Nephron (organoid): Measurements from ENCODE around the gene KRTAP10-12.
"Not testable (repeated sequence)": the region's sequence is repeated elsewhere in the genome, so short reads cannot be mapped to it uniquely, and the experiment has no call there.

Experiments
- H3K27ac Mint-ChIP-seq, 3 experiments: 2 replicates each; pipeline ENCODE4 v1.8.0; 2020; ENCODE audit warnings: mixed read lengths in 3 of 3, mild to moderate bottlenecking in 2 of 3, moderate library complexity in 1 of 3
- H3K27me3 Mint-ChIP-seq: 2 replicates; pipeline ENCODE4 v1.8.0; 2021; ENCODE audit warnings: low read depth, mild to moderate bottlenecking, moderate library complexity, mixed read lengths
- H3K36me3 Mint-ChIP-seq: 2 replicates; pipeline ENCODE4 v1.8.0; 2020; ENCODE audit warnings: low read depth, mixed read lengths
- H3K4me1 Mint-ChIP-seq: 2 replicates; pipeline ENCODE4 v1.8.0; 2020; ENCODE audit warnings: mixed read lengths
- H3K4me3 Mint-ChIP-seq, 3 experiments: 2 replicates each; pipeline ENCODE4 v1.8.0; 2020; ENCODE audit warnings: mild to moderate bottlenecking in 3 of 3, mixed read lengths in 3 of 3, moderate library complexity in 2 of 3
- H3K9me3 Mint-ChIP-seq: 2 replicates; pipeline ENCODE4 v1.8.0; 2020; ENCODE audit warnings: mixed read lengths
- TF ChIP-seq, protein P1 (sequence below), 3 experiments: fragments of 200-600 bp; sonication (generic); IDR thresholded peaks; one replicate each; pipeline ENCODE4 v1.5.0; 2021; ENCODE audit warnings: antibody characterized with exemption in 3 of 3; ENCODE audit not compliant: unreplicated experiment in 3 of 3

KRTAP10-12 gene

GRCh38 chr21:44657635-44658540 is 39.1 kb upstream of the KRTAP10-12 start, which contains the start of gene KRTAP12-3:
KRTAP12-3 (plus strand) TSS chr21:44657932; CDS start chr21:44657980, 48 bp downstream.
- Mint-ChIP-seq H3K9me3 (peaks cover 43% of the 10 kb centered on the region), H3K27me3 (peaks cover 6% of the 10 kb centered on the region), H3K4me1 (no peaks in the 10 kb centered on the region), H3K36me3 (no peaks in the 10 kb centered on the region), H3K4me3 (no peak within 1 kb of the TSS), H3K27ac (no peak within 1 kb of the TSS)
- TF ChIP-seq, protein P1, sequence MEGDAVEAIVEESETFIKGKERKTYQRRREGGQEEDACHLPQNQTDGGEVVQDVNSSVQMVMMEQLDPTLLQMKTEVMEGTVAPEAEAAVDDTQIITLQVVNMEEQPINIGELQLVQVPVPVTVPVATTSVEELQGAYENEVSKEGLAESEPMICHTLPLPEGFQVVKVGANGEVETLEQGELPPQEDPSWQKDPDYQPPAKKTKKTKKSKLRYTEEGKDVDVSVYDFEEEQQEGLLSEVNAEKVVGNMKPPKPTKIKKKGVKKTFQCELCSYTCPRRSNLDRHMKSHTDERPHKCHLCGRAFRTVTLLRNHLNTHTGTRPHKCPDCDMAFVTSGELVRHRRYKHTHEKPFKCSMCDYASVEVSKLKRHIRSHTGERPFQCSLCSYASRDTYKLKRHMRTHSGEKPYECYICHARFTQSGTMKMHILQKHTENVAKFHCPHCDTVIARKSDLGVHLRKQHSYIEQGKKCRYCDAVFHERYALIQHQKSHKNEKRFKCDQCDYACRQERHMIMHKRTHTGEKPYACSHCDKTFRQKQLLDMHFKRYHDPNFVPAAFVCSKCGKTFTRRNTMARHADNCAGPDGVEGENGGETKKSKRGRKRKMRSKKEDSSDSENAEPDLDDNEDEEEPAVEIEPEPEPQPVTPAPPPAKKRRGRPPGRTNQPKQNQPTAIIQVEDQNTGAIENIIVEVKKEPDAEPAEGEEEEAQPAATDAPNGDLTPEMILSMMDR (IDR thresholded peaks at IDR 0.05; ENCODE audit: unreplicated experiment in 3 of 3), result no peak

DNA sequence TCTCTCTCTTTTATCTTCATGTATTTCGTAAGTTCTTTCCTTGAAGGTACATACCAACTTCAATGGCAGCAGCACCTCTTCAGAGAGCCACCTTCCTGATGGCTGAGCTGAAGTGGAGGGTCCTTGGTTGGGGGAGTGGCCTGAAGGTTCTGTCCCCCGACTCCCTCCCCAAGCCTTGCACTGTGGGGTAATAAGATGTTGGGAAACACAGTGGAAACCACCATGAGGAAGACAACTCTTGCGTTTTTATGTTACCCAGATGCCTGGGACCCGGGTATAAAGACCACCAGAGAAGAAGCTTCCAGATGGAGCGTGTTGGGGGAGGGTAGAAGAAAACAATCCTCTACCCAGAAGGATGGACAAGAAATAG is 38.4 kb upstream of the KRTAP10-12 start:
- TF ChIP-seq, protein P1 (IDR thresholded peaks at IDR 0.05; ENCODE audit: unreplicated experiment in 3 of 3), result no peak
- peaks cover 42% of the 10 kb centered on the region for H3K9me3 Mint-ChIP-seq

GRCh38 chr21:44658913-44659595 is 37.9 kb upstream of the KRTAP10-12 start:
- peaks cover 38% of the 10 kb centered on the region for H3K9me3 Mint-ChIP-seq

More for the DNA sequence above, 38.4 kb upstream of the KRTAP10-12 start:
- H3K27me3 Mint-ChIP-seq, result peaks cover 4% of the 10 kb centered on the region
- H3K36me3 Mint-ChIP-seq, result no peaks in the 10 kb centered on the region
- H3K4me1 Mint-ChIP-seq, result no peaks in the 10 kb centered on the region
- H3K27ac Mint-ChIP-seq, result no peak overlapping the region
- H3K4me3 Mint-ChIP-seq, result no peak overlapping the region

DNA sequence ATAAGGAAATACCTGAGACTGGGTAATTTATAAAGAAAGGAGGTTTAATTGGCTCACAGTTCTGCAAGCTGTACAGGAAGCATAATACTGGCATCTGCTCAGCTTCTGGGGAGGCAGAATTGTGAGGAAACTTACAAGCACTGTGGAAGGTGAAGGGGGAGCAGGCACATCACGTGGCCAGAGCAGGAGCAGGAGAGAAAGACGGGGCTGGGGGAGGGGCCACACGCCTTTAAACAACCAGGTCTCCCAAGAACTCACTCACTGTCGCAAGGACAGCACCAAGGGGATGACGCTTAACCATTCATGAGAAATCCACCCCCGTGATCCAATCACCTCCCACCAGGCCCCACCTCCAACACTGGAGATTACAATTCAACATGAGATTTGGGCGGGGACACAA is 35.4 kb upstream of the KRTAP10-12 start:
- H3K9me3 Mint-ChIP-seq, result peaks cover 33% of the 10 kb centered on the region
- not testable (repeated sequence) for H3K27ac Mint-ChIP-seq, H3K4me1 Mint-ChIP-seq, H3K4me3 Mint-ChIP-seq, H3K36me3 Mint-ChIP-seq
- peaks cover 12% of the 10 kb centered on the region for H3K27me3 Mint-ChIP-seq

More at GRCh38 chr21:44658913-44659595, 37.9 kb upstream of the KRTAP10-12 start:
- Mint-ChIP-seq H3K4me3 (no peak overlapping the region), H3K4me1 (no peaks in the 10 kb centered on the region), H3K36me3 (no peaks in the 10 kb centered on the region), H3K27me3 (peaks cover 4% of the 10 kb centered on the region), H3K27ac (no peak overlapping the region)
- TF ChIP-seq, protein P1 (IDR thresholded peaks at IDR 0.05; ENCODE audit: unreplicated experiment in 3 of 3), result no peak

- TF ChIP-seq, protein P1 (IDR thresholded peaks at IDR 0.05; ENCODE audit: unreplicated experiment in 3 of 3), result no peak
- Mint-ChIP-seq H3K4me1 (no peaks in the 10 kb centered on the region), H3K36me3 (peaks cover 5% of the 10 kb centered on the region), H3K9me3 (peaks cover 33% of the 10 kb centered on the region), H3K27me3 (peaks cover 12% of the 10 kb centered on the region), H3K27ac (no peak overlapping the region), H3K4me3 (no peak overlapping the region)
Measured at GRCh38 chr21:44664691-44665090, 32.3 kb upstream of the KRTAP10-12 start.
